ENCODE data around the gene TCEAL8.

The TCEAL8 gene

GRCh38 chrX:103212749-103213457 is 42.1 kb downstream of the TCEAL8 start:
- TF ChIP-seq CTCF (IDR thresholded peaks at IDR 0.05; ENCODE audit: low read depth, low read length) = no peak
- Histone ChIP-seq H3K4me3 (ENCODE audit: low read depth, low read length) (no peak overlapping the region), H3K27ac (no peak overlapping the region), H3K27me3 (ENCODE audit: insufficient read depth, low read depth, severe bottlenecking) (peaks cover 18% of the 10 kb centered on the region), H3K36me3 (no peaks in the 10 kb centered on the region; the same call in 1 of the 2 replicates), H3K9me3 (ENCODE audit: severe bottlenecking) (no peaks in the 10 kb centered on the region)
- no peak for DNase-seq

GRCh38 chrX:103211012-103211715 is 43.8 kb downstream of the TCEAL8 start:
- H3K36me3 ChIP-seq = no peaks in the 10 kb centered on the region
- peaks cover 24% of the 10 kb centered on the region for H3K27me3 ChIP-seq (ENCODE audit: insufficient read depth, low read depth, severe bottlenecking)
- H3K4me3 ChIP-seq (ENCODE audit: low read depth, low read length) = no peak overlapping the region
- H3K9me3 ChIP-seq (ENCODE audit: severe bottlenecking) = no peaks in the 10 kb centered on the region
- DNase-seq = peak; percentile 35
- H3K27ac ChIP-seq = no peak overlapping the region
- TF ChIP-seq CTCF (IDR thresholded peaks at IDR 0.05; ENCODE audit: low read depth, low read length) = peak; percentile 67

- no peak for DNase-seq
- no peak overlapping the region for H3K27ac ChIP-seq
- H3K36me3 ChIP-seq = no peaks in the 10 kb centered on the region
- peaks cover 25% of the 10 kb centered on the region for H3K27me3 ChIP-seq (ENCODE audit: insufficient read depth, low read depth, severe bottlenecking)
- no peak for TF ChIP-seq CTCF (IDR thresholded peaks at IDR 0.05; ENCODE audit: low read depth, low read length)
- no peak overlapping the region for H3K4me3 ChIP-seq (ENCODE audit: low read depth, low read length)
- no peaks in the 10 kb centered on the region for H3K9me3 ChIP-seq (ENCODE audit: severe bottlenecking)
These were observed 44.9 kb downstream of the TCEAL8 start for GRCh38 chrX:103210056-103210455.

Measured in WERI-Rb-1 (cell line).